ENCODE data around the gene PDLIM5.

PDLIM5 gene

GRCh38 chr4:94649381-94650133, 197.8 kb downstream of the PDLIM5 start:
- 0 out of 3 replicates have a peak, but pooled peaks have one; percentile 40 for ATAC-seq (ENCODE audit: low read depth)
- peaks cover 61% of the 10 kb centered on the region for H3K36me3 ChIP-seq (ENCODE audit: low read depth)

GRCh38 chr4:94650134-94650495, 198.4 kb downstream of the PDLIM5 start:
- no peaks in the 10 kb centered on the region for H3K9me3 ChIP-seq (ENCODE audit: severe bottlenecking)
- no peak for TF ChIP-seq CTCF (IDR thresholded peaks at IDR 0.05; ENCODE audit: poor library complexity, severe bottlenecking)

More at GRCh38 chr4:94649381-94650133, 197.8 kb downstream of the PDLIM5 start:
- H3K9me3 ChIP-seq (ENCODE audit: severe bottlenecking): no peaks in the 10 kb centered on the region
- H3K27ac ChIP-seq (ENCODE audit: poor library complexity, severe bottlenecking): no peak overlapping the region
- TF ChIP-seq CTCF (IDR thresholded peaks at IDR 0.05; ENCODE audit: poor library complexity, severe bottlenecking): no peak
- no peaks in the 10 kb centered on the region for H3K27me3 ChIP-seq (ENCODE audit: insufficient read depth, poor library complexity, severe bottlenecking)
- DNase-seq (ENCODE audit: low spot score): no peak
- peaks cover 6% of the 10 kb centered on the region for H3K4me1 ChIP-seq (ENCODE audit: insufficient read depth, poor library complexity, severe bottlenecking)
- H3K4me3 ChIP-seq (ENCODE audit: severe bottlenecking): no peak overlapping the region

GRCh38 chr4:94650690-94651089, 198.9 kb downstream of the PDLIM5 start:
- H3K36me3 ChIP-seq (ENCODE audit: low read depth): peaks cover 61% of the 10 kb centered on the region
- TF ChIP-seq CTCF (IDR thresholded peaks at IDR 0.05; ENCODE audit: poor library complexity, severe bottlenecking): no peak
- DNase-seq (ENCODE audit: low spot score): no peak
- H3K4me1 ChIP-seq (ENCODE audit: insufficient read depth, poor library complexity, severe bottlenecking): peaks cover 6% of the 10 kb centered on the region
- no peak overlapping the region for H3K27ac ChIP-seq (ENCODE audit: poor library complexity, severe bottlenecking)
- H3K9me3 ChIP-seq (ENCODE audit: severe bottlenecking): no peaks in the 10 kb centered on the region
- H3K27me3 ChIP-seq (ENCODE audit: insufficient read depth, poor library complexity, severe bottlenecking): no peaks in the 10 kb centered on the region
- ATAC-seq (ENCODE audit: low read depth): no peak
- no peak overlapping the region for H3K4me3 ChIP-seq (ENCODE audit: severe bottlenecking)

More at GRCh38 chr4:94650134-94650495, 198.4 kb downstream of the PDLIM5 start:
- Histone ChIP-seq H3K4me3 (ENCODE audit: severe bottlenecking) (no peak overlapping the region), H3K27ac (ENCODE audit: poor library complexity, severe bottlenecking) (no peak overlapping the region), H3K4me1 (ENCODE audit: insufficient read depth, poor library complexity, severe bottlenecking) (peaks cover 6% of the 10 kb centered on the region), H3K36me3 (ENCODE audit: low read depth) (peaks cover 61% of the 10 kb centered on the region), H3K27me3 (ENCODE audit: insufficient read depth, poor library complexity, severe bottlenecking) (no peaks in the 10 kb centered on the region)
- DNase-seq (ENCODE audit: low spot score) (no peak), ATAC-seq (ENCODE audit: low read depth) (no peak)

GRCh38 chr4:94653095-94653649, 201.4 kb downstream of the PDLIM5 start:
- H3K27ac ChIP-seq (ENCODE audit: poor library complexity, severe bottlenecking): no peak overlapping the region
- peaks cover 6% of the 10 kb centered on the region for H3K4me1 ChIP-seq (ENCODE audit: insufficient read depth, poor library complexity, severe bottlenecking)
- DNase-seq (ENCODE audit: low spot score): no peak
- no peak overlapping the region for H3K4me3 ChIP-seq (ENCODE audit: severe bottlenecking)
- peaks cover 67% of the 10 kb centered on the region for H3K36me3 ChIP-seq (ENCODE audit: low read depth)
- no peaks in the 10 kb centered on the region for H3K9me3 ChIP-seq (ENCODE audit: severe bottlenecking)
- ATAC-seq (ENCODE audit: low read depth): no peak
- TF ChIP-seq CTCF (IDR thresholded peaks at IDR 0.05; ENCODE audit: poor library complexity, severe bottlenecking): no peak
- H3K27me3 ChIP-seq (ENCODE audit: insufficient read depth, poor library complexity, severe bottlenecking): no peaks in the 10 kb centered on the region
